ENCODE measurements around the gene OR7D2.

OR7D2 gene

GRCh38 chr19:9151367-9151766, 27.4 kb upstream of the OR7D2 start:
- Histone ChIP-seq H3K4me1 (ENCODE audit: insufficient read depth, low read length, severe bottlenecking) (no peaks in the 10 kb centered on the region), H3K36me3 (ENCODE audit: insufficient read depth, low read length) (peaks cover 96% of the 10 kb centered on the region), H3K27me3 (ENCODE audit: insufficient read depth, low read length) (no peaks in the 10 kb centered on the region)

GRCh38 chr19:9155591-9155990, 23.2 kb upstream of the OR7D2 start:
- Histone ChIP-seq H3F3A (ENCODE audit: insufficient read depth, low read length) (no peaks in the 10 kb centered on the region), H3K27ac (ENCODE audit: low read depth, low read length, poor library complexity, severe bottlenecking) (no peak overlapping the region), H3K4me3 (ENCODE audit: low read depth, low read length, poor library complexity, severe bottlenecking) (no peak overlapping the region), H3K36me3 (ENCODE audit: insufficient read depth, low read length) (peaks cover 98% of the 10 kb centered on the region), H3K27me3 (ENCODE audit: insufficient read depth, low read length) (no peaks in the 10 kb centered on the region), H3K4me2 (ENCODE audit: low read length) (no peak overlapping the region), H3K79me2 (ENCODE audit: insufficient read depth, low read length) (peaks cover 45% of the 10 kb centered on the region), H3K9me3 (ENCODE audit: low read length) (peaks cover 28% of the 10 kb centered on the region), H3K4me1 (ENCODE audit: insufficient read depth, low read length, severe bottlenecking) (no peaks in the 10 kb centered on the region), H3K9me2 (ENCODE audit: low read depth, low read length) (no peaks in the 10 kb centered on the region), H2AFZ (ENCODE audit: low read length) (no peak overlapping the region), H3K9ac (ENCODE audit: low read length) (no peak overlapping the region), H4K20me1 (ENCODE audit: insufficient read depth, low read length) (no peaks in the 10 kb centered on the region)
- TF ChIP-seq CTCF (IDR thresholded peaks at IDR 0.05; ENCODE audit: low read length) (no peak), EZH2 (IDR thresholded peaks at IDR 0.05; ENCODE audit: borderline replicate concordance, low read length) (no peak)

More at GRCh38 chr19:9151367-9151766, 27.4 kb upstream of the OR7D2 start:
- peaks cover 85% of the 10 kb centered on the region for H3K79me2 ChIP-seq (ENCODE audit: insufficient read depth, low read length)
- no peak overlapping the region for H2AFZ ChIP-seq (ENCODE audit: low read length)
- no peak overlapping the region for H3K4me2 ChIP-seq (ENCODE audit: low read length)
- TF ChIP-seq CTCF (IDR thresholded peaks at IDR 0.05; ENCODE audit: low read length), result no peak
- no peak for TF ChIP-seq EZH2 (IDR thresholded peaks at IDR 0.05; ENCODE audit: borderline replicate concordance, low read length)
- H3K4me3 ChIP-seq (ENCODE audit: low read depth, low read length, poor library complexity, severe bottlenecking), result no peak overlapping the region
- H3F3A ChIP-seq (ENCODE audit: insufficient read depth, low read length), result no peaks in the 10 kb centered on the region
- no peak overlapping the region for H3K9ac ChIP-seq (ENCODE audit: low read length)
- no peak overlapping the region for H3K27ac ChIP-seq (ENCODE audit: low read depth, low read length, poor library complexity, severe bottlenecking)
- H3K9me2 ChIP-seq (ENCODE audit: low read depth, low read length), result no peaks in the 10 kb centered on the region
- H3K9me3 ChIP-seq (ENCODE audit: low read length), result peaks cover 35% of the 10 kb centered on the region
- H4K20me1 ChIP-seq (ENCODE audit: insufficient read depth, low read length), result no peaks in the 10 kb centered on the region

- Histone ChIP-seq H2AFZ (ENCODE audit: low read length) (no peak overlapping the region), H3K4me3 (ENCODE audit: low read depth, low read length, poor library complexity, severe bottlenecking) (no peak overlapping the region), H3K4me1 (ENCODE audit: insufficient read depth, low read length, severe bottlenecking) (no peaks in the 10 kb centered on the region), H3K9me3 (ENCODE audit: low read length) (peaks cover 32% of the 10 kb centered on the region), H3F3A (ENCODE audit: insufficient read depth, low read length) (no peaks in the 10 kb centered on the region), H3K4me2 (ENCODE audit: low read length) (no peak overlapping the region), H4K20me1 (ENCODE audit: insufficient read depth, low read length) (no peaks in the 10 kb centered on the region), H3K9me2 (ENCODE audit: low read depth, low read length) (no peaks in the 10 kb centered on the region), H3K27me3 (ENCODE audit: insufficient read depth, low read length) (no peaks in the 10 kb centered on the region), H3K27ac (ENCODE audit: low read depth, low read length, poor library complexity, severe bottlenecking) (no peak overlapping the region), H3K9ac (ENCODE audit: low read length) (no peak overlapping the region), H3K36me3 (ENCODE audit: insufficient read depth, low read length) (peaks cover 100% of the 10 kb centered on the region), H3K79me2 (ENCODE audit: insufficient read depth, low read length) (peaks cover 37% of the 10 kb centered on the region)
- TF ChIP-seq CTCF (IDR thresholded peaks at IDR 0.05; ENCODE audit: low read length) (no peak), EZH2 (IDR thresholded peaks at IDR 0.05; ENCODE audit: borderline replicate concordance, low read length) (no peak)
Observed at GRCh38 chr19:9156304-9156703, 22.5 kb upstream of the OR7D2 start.

Data from OCI-LY1 (cell line).